22Rv1 (cell line): Measurements from ENCODE around the gene CCDC32.

ENCODE experiments used
- H3K27ac ChIP-seq: fragments of 450-650 bp; 2 replicates; pipeline ENCODE4 v1.5.1; 2017
- CTCF ChIP-seq: fragments of 450-650 bp; IDR thresholded peaks from 2 replicates; pipeline ENCODE4 v1.5.1; 2017; ENCODE audit warnings: mild to moderate bottlenecking
- ZFX ChIP-seq: fragments of 450-650 bp; IDR thresholded peaks from 2 replicates; pipeline ENCODE4 v1.6.1; 2017; ENCODE audit warnings: antibody characterized with exemption, borderline replicate concordance

The CCDC32 gene

GRCh38 chr15:40550341-40551037 is 14.4 kb downstream of the CCDC32 start:
- TF ChIP-seq ZFX, result no peak
- no peak for TF ChIP-seq CTCF
- no peak overlapping the region for H3K27ac ChIP-seq

GRCh38 chr15:40549894-40550293 is 14.9 kb downstream of the CCDC32 start:
- TF ChIP-seq ZFX (no peak), CTCF (no peak)
- no peak overlapping the region for H3K27ac ChIP-seq

GRCh38 chr15:40548610-40549009 is 16.2 kb downstream of the CCDC32 start:
- TF ChIP-seq ZFX (no peak), CTCF (no peak)
- H3K27ac ChIP-seq, result no peak overlapping the region

DNA sequence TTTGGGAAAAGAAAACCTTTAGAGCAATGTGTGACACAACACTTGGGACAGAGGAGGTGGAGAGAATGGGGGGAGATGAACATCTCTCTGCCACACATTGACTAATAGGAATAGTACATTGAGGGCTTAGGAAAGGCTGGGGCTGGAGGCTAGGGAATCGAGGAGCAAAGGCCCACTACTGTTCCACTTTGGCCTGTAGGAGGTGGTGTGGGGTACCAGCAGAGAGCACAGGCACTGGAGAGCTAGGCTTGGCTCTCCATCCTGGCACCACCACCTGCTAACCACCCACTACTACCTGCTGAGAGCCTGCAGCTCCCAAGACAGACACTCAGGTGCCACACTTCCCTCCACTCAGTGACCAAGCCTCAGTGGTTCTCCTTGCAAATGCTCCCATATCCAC is 19.4 kb downstream of the CCDC32 start:
- H3K27ac ChIP-seq, result no peak overlapping the region
- TF ChIP-seq ZFX (no peak), CTCF (no peak)

DNA sequence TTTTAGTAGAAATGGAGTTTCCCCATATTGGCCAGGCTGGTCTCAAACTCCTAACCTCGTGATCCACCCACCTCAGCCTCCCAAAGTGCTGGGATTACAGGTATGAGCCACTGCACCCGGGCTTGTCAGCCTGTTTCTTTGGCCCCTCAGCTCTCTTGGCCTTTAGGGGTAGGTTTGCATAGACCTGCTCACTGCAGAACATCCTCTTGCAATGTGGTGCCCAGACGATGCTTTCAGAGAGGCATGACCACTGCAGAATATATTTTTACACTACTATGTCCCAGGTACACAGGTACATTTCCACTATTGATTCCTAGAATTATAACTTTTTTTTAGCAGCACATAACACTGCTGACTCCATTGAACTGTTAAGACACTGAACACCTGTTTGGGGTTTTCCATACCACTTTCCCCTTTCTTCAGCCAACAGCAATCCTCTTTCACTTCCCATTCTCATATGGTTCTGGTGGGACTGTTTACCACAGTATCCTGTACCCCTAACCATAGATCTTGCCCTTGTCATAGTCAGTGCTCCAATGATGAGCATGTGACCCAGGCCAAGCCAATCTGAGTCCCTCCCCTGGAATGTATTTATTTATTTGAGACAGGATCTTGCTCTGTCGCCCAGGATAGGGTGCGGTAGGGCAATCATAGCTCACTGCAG is 21.1 kb downstream of the CCDC32 start:
- H3K27ac ChIP-seq, result no peak overlapping the region
- no peak for TF ChIP-seq CTCF
- no peak for TF ChIP-seq ZFX

GRCh38 chr15:40543082-40543481 is 21.8 kb downstream of the CCDC32 start:
- TF ChIP-seq ZFX (no peak), CTCF (no peak)
- H3K27ac ChIP-seq, result no peak overlapping the region

- no peak overlapping the region for H3K27ac ChIP-seq
- TF ChIP-seq ZFX (no peak), CTCF (no peak)
These were observed 25.9 kb downstream of the CCDC32 start for GRCh38 chr15:40538976-40539375.
